Activated naive CD4-positive, alpha-beta T cell treated with Interleukin-2 at 50 U/mL for 16 hours (primary cell): Measurements from ENCODE around the gene FAM174A.

Experiments used
- DNase-seq: peaks from one replicate; pipeline ENCODE4 v3.0.0-alpha.2; 2020

The FAM174A gene

DNA sequence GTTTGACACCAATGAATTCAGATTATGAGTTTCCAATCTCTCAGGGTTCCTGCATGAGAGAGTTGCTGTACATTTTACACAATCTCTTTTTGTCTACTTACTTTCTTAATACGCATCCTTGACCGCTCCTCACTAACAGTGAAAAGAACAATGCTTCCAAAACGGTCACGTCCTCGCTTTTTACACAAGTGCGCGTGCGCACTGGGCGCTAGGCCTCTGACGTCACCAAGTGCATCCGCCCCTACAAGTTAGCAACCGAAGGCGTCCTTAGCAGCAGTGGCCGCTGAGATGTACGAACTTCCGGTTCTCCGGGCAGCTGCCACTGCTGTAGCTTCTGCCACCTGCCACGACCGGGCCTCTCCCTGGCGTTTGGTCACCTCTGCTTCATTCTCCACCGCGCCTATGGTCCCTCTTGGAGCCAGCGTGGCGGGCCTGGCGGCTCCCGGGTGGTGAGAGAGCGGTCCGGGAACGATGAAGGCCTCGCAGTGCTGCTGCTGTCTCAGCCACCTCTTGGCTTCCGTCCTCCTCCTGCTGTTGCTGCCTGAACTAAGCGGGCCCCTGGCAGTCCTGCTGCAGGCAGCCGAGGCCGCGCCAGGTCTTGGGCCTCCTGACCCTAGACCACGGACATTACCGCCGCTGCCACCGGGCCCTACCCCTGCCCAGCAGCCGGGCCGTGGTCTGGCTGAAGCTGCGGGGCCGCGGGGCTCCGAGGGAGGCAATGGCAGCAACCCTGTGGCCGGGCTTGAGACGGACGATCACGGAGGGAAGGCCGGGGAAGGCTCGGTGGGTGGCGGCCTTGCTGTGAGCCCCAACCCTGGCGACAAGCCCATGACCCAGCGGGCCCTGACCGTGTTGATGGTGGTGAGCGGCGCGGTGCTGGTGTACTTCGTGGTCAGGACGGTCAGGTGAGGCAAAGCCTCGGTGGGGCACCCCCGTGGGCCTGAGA lies at the start of gene FAM174A:
Gene FAM174A (plus strand): TSS at position 315 of the 946 bp plus-strand sequence. CDS start 157 bp downstream, at position 472.
- peak; percentile 93 for DNase-seq

GRCh38 chr5:100493996-100494395 lies 41.2 kb upstream of the FAM174A start:
- no peak for DNase-seq

DNA sequence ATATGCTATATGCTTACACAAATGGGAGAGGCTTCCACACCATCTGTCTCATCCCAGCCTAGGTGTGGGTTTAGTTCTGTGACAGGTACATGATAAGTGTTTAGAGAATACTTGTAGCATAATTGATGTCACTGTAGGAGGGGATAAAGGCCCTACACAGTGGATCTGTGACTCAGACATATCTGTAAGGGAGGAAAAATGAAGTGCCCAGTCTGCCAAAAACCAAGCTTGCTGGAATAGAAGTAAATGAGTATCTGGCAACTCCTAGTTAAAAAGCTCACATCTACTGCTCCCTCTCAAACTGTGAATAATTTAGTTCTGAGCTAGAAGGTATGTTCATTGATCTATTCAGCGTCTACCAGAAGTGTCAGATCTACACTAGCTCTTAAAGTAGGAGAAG lies 38.9 kb upstream of the FAM174A start:
- DNase-seq: no peak

GRCh38 chr5:100502684-100503083 lies 32.5 kb upstream of the FAM174A start:
- DNase-seq: no peak

DNA sequence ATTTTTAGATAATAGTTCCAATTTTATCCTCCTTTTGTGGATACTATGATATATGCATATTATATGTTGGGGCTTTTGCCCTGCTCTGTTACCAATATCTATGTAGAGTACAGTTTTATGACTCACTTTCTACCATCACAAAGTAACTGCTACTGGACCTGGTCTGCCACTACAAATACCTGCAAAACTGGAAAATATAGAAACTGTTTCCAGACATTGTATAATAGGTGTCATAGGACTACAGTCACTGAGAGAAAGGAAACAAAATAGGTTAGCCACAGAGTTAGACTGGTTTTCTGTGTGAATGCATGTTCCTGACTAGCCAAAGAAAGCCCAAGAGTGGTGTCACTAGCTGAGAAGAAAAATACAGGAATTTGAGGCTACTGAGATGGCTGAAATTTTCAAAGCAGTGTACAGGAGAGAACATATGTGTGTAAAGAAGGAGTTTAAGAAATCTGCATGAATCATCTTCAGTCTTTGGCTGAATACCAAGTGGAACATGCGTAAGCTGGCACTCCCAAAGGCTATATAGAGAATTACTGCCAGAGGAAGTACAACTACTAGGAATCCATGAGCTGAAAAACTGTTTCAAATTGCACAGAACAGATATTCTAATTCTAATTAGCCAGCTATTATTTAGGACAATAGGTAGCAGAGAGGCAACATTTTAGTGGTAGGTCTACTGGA lies 29.0 kb upstream of the FAM174A start:
- DNase-seq: no peak

GRCh38 chr5:100516285-100516684 lies 18.9 kb upstream of the FAM174A start:
- no peak for DNase-seq

GRCh38 chr5:100517301-100517974 lies 17.7 kb upstream of the FAM174A start:
- DNase-seq: no peak

DNA sequence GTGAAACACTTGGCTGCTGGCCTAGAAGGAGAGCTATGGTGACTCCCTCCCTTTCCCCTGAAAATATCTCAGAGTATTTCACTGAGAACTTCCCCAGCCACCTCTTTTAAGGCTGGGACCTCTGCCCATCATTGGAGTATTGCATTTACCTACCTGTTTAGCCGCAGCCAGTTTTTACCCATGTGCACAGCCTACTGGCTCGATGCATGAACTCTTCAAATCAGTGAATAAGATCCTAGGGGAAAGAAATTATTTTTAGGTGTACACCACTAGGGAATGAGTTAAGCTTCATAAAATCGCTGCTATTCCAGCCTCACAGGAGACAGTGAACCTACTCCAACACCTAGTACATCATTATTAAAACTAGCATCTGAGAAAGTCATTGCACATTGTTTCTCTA lies 16.8 kb upstream of the FAM174A start:
- no peak for DNase-seq

GRCh38 chr5:100519075-100519474 lies 16.1 kb upstream of the FAM174A start:
- no peak for DNase-seq

DNA sequence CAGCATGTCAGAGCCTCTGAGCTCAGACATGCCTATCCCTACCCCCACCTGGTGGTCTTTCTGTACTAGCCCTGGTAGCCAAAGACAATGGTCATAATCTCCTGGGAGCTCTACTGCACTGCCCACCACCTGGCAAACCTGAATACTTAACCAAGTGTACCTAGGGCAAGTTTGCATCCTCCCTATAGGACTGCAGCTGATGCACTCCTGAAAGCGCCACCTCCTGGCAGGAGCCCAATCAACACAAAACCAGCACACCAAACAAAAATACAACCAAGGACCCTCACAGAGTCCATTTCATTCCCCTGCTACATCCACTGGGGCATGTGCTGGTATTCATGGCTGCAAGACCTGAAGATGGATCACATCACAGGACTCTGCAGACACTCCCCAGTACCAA lies 14.8 kb upstream of the FAM174A start:
- no peak for DNase-seq

DNA sequence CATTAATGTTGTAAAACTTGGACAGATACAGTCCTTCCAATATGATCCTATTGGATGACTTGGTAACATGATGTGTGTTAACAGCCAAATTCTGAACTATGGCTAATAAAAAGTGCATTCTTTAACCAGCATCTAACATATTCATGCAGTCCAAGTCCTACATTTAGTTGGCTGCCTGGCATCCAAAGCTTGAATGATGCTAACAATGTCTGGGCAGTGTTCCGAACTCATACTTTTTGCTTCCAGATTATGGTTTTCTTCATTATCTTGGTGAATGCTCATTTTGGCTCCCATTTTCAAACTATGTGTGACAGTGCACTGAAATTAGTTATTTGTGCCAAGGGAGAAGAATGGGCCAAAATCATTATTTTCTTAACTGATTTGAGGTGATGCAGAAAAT lies 2.8 kb downstream of the FAM174A start:
- no peak for DNase-seq

DNA sequence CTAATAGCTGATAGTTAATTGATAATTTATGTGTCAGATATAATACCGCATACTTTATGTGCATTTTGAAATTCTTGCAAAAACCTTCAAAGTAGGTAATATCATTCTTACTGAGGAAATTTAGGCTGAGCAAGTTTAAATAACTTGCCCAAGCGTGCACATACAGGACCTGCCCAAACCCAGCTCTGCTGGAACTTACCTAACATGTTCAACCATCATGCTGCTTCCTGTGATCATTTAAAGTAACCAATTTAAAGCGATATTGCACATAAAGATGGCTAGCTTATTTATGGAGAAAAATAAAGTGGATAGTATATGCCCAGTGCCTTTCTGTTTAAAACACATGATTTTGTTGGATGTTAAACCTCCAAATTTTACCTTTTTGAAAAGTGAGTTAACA lies 4.3 kb downstream of the FAM174A start:
- DNase-seq: no peak

DNA sequence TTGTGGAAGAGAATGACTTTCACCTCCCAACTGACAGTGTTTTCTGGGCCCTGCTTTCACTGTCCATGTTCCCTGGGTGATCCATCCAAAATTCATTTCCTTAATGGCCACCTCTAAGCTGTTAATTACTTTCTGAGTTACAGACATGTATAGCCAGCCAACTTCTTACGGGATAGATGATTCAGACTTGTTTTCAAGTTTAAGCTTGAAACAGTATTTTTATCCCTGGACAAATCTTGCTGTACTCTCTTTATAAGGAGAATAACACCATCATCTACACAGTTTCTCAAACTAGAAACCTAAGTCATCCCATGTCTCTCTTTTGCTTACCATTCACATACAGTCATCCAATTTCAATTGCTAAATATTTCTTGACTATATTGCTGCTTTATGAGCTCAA lies 6.9 kb downstream of the FAM174A start:
- DNase-seq: no peak

- DNase-seq: no peak
These were observed 10.8 kb downstream of the FAM174A start for GRCh38 chr5:100546001-100546400.

DNA sequence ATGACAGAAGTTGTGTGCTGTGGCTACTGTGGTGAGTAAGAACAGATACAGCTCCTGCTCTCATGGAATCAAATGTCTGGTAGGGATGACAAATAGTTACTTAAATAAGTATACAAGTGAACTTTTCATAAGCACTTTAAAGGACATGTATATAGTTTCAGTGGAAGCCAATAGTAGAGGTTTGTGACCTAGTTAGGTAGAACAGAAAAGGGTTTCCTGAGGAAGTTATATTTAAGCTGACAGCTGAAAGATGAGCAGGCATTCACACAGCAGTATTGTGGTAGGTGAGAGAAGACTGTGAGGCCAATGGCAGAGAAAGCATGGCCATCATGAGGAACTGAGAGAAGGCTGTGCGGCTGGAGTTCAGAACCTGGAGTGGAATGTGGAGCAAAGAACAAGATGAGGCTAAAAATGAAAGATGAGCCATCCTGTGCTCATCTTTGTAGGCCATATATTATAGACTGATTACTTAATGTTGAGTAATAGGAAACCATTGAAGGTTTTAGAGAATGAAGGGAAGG lies 15.4 kb downstream of the FAM174A start:
- no peak for DNase-seq

- no peak for DNase-seq
These were observed 16.0 kb downstream of the FAM174A start for GRCh38 chr5:100551183-100551582.

DNA sequence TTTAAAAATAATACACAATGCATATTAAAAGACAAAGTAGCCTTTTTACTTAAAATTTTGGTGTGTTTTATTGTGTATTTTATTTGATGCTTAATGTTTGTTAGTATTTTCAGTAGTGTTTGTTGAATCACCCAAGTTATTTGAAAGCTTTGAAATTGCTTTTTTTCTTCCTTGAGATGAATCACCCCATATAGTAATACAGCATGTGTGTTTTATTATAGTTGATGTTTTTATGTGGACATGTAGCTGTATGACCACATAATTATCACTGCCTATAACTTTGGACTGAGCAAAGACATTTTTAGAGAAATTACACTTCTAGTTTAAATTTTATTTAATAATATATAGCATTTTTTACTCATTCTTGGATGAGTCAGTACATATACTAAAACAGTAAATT lies 18.0 kb downstream of the FAM174A start:
- no peak for DNase-seq

DNA sequence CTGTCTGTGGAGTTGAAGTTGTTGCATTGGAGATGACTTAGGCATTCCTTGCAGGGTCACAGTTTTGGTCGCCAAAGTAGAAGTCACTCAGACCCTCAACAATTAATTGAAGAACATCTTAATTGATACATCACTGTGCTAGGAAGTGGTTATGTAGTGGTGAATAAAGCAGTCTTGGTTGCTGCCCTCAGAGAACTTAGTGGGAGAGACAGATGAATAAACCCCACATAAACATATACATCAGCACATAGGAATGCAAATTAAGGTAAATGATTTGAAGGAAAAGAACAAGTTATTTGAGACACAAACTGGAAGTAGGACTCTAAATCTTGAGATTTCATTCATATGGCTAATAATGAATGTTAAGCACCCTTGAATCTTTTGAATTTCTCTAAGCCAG lies 25.7 kb downstream of the FAM174A start:
- DNase-seq: no peak

- DNase-seq: no peak
These were observed 27.6 kb downstream of the FAM174A start for GRCh38 chr5:100562821-100563220.

GRCh38 chr5:100566382-100567141 lies 31.4 kb downstream of the FAM174A start:
- DNase-seq: no peak

GRCh38 chr5:100574716-100575115 lies 39.5 kb downstream of the FAM174A start:
- DNase-seq: no peak

- DNase-seq: no peak
These were observed 40.6 kb downstream of the FAM174A start for GRCh38 chr5:100575815-100576214.
